Measurements from ENCODE around the gene CHN1. TPM values are rescaled to one million over a fixed set of nuclear protein-coding genes. Genes with fewer than 3 reads are reported as not detected.

The CHN1 gene
- total and polyA plus RNA-seq, 2 of the 8 experiments (the other 6 are each of a cell fraction or from before 2014, with no cell fraction given): 54.0 to 65.7 TPM

GRCh38 chr2:175003875-175004729 is 1.1 kb downstream of the CHN1 start (continued):
- no peak for TF ChIP-seq HDAC2 (IDR thresholded peaks at IDR 0.05; ENCODE audit: borderline replicate concordance in 1 of 2, low read depth in 2 of 2, low read length in 2 of 2)

Measured in H1 (cell line).